OCI-LY7 (cell line): ENCODE results near the gene ANKRD39. TPM values are rescaled to one million over a fixed set of nuclear protein-coding genes. Genes with fewer than 3 reads are reported as not detected.

Experiments used
- BruUV-seq: library from RNA; stranded (reverse); fragments of 400-500 nt; replicated peaks from 2 replicates; lab custom pipeline; 2021; lab: Mats Ljungman, UMichigan
- CTCF ChIA-PET: fragments of 300-600 bp; sonication (Branson Sonifier 250); formaldehyde crosslinking; loops from one replicate; lab custom pipeline; 2022; ENCODE audit warnings: antibody characterized with exemption; ENCODE audit not compliant: unreplicated experiment; lab: Charles Lee
- POLR2A ChIA-PET: fragments of 300-600 bp; sonication (Branson Sonifier 250); formaldehyde crosslinking; loops from one replicate; lab custom pipeline; 2022; ENCODE audit warnings: antibody characterized with exemption; lab: Charles Lee
- DNase-seq: peaks from one replicate; pipeline ENCODE4 v3.0.0-alpha.2; 2015; ENCODE audit warnings: low spot score
- H2AFZ ChIP-seq: fragments of 200-600 bp; sonication (generic), shearing (Covaris generic); 2 replicates; pipeline ENCODE4 v1.6.1; 2014; ENCODE audit warnings: mild to moderate bottlenecking, antibody characterized with exemption, low read length, moderate library complexity
- H3K27ac ChIP-seq: fragments of 200-600 bp; sonication (generic); 2 replicates; pipeline ENCODE4 v1.5.1; 2014; ENCODE audit warnings: mixed run types, low read depth, mild to moderate bottlenecking, moderate library complexity, low read length, inconsistent platforms; ENCODE audit not compliant: poor library complexity, severe bottlenecking
- H3K36me3 ChIP-seq: fragments of 200-600 bp; sonication (generic); 2 replicates; pipeline ENCODE4 v1.6.1; 2014; ENCODE audit warnings: mild to moderate bottlenecking, antibody characterized with exemption, low read length, moderate library complexity, mixed read lengths; ENCODE audit not compliant: insufficient read depth
- H3K4me1 ChIP-seq: fragments of 200-600 bp; sonication (generic); 2 replicates; pipeline ENCODE4 v1.5.1; 2014; ENCODE audit warnings: mild to moderate bottlenecking, low read length; ENCODE audit not compliant: insufficient read depth, poor library complexity, severe bottlenecking
- H3K4me2 ChIP-seq: fragments of 200-600 bp; sonication (generic); 2 replicates; pipeline ENCODE4 v1.6.1; 2014; ENCODE audit warnings: mild to moderate bottlenecking, low read length
- H3K4me3 ChIP-seq: fragments of 200-600 bp; sonication (generic); 2 replicates; pipeline ENCODE4 v1.5.1; 2014; ENCODE audit warnings: mild to moderate bottlenecking, low read depth, low read length; ENCODE audit not compliant: poor library complexity, severe bottlenecking
- H3K79me2 ChIP-seq: fragments of 200-600 bp; sonication (generic); 2 replicates; pipeline ENCODE4 v1.6.1; 2016; ENCODE audit warnings: low read depth, mild to moderate bottlenecking, low read length, moderate library complexity, mixed read lengths; ENCODE audit not compliant: insufficient read depth
- H3K9me2 ChIP-seq: fragments of 200-600 bp; sonication (generic); 2 replicates; pipeline ENCODE4 v1.6.1; 2016; ENCODE audit warnings: mild to moderate bottlenecking, low read length, mixed read lengths; ENCODE audit not compliant: insufficient read depth
- H3K9me3 ChIP-seq: fragments of 200-600 bp; sonication (generic); 2 replicates; pipeline ENCODE4 v1.6.1; 2014; ENCODE audit warnings: mild to moderate bottlenecking, mixed run types, low read length, mixed read lengths
- H4K20me1 ChIP-seq: fragments of 200-600 bp; sonication (generic); 2 replicates; pipeline ENCODE4 v1.6.1; 2014; ENCODE audit warnings: mild to moderate bottlenecking, antibody characterized with exemption, low read length, moderate library complexity, mixed read lengths; ENCODE audit not compliant: insufficient read depth
- EZH2phosphoT487 ChIP-seq: fragments of 200-600 bp; sonication (generic); IDR thresholded peaks from 2 replicates; pipeline ENCODE4 v1.6.1; 2018; ENCODE audit warnings: low read depth, borderline replicate concordance, mild to moderate bottlenecking, mixed run types, antibody characterized with exemption, low read length, moderate library complexity, mixed read lengths
- intact Hi-C: fragments of 100-400 bp; cut with micrococcal nuclease; formaldehyde crosslinking; loops from one replicate; pipeline ENCODE4 v1.10.0; 2022; ENCODE audit not compliant: unreplicated experiment
- total RNA-seq, 2 experiments: library from RNA; depleted of rRNA in 1 of 2; stranded (reverse); fragments of >200 nt in 1 of 2; shearing (Covaris generic) in 1 of 2; gene quantifications; 2 replicates each; pipeline ENCODE4 v1.2.3, GENCODE V29; 2014 to 2022
- TF ChIP-seq, protein P1 (sequence below): fragments of 200-600 bp; sonication (generic); conservative IDR thresholded peaks from 2 replicates; pipeline ENCODE4 v1.5.1; 2014; ENCODE audit warnings: mild to moderate bottlenecking, antibody characterized with exemption, low read length, moderate library complexity, mixed read lengths

ANKRD39 gene
- total RNA-seq, 2 experiments from 2014 or later = 22.2 to 24.1 TPM

DNA sequence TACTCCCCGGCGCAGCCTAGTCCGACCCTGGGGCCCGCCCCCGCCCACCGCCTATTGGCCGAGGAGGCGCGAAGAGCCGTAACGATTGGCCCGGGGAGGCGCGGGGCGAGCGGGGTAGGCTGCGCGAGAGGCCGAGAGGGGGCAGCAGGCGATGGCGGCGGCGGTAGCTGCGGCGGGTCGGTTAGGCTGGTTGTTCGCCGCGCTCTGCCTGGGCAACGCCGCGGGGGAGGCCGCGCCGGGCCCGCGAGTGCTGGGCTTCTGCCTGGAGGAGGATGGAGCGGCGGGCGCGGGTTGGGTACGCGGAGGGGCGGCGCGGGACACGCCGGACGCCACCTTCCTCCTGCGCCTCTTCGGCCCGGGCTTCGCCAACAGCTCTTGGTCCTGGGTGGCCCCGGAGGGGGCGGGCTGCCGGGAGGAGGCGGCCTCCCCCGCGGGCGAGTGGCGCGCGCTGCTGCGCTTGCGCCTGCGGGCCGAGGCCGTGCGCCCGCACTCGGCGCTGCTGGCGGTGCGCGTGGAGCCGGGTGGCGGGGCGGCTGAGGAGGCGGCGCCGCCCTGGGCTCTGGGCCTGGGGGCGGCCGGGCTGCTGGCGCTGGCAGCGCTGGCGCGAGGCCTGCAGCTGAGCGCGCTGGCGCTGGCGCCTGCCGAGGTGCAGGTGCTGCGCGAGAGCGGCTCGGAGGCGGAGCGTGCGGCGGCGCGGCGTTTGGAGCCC is 41.5 kb downstream of the ANKRD39 start, which contains the start of gene CNNM3:
CNNM3 (plus strand) TSS at position 142 of the 709 bp plus-strand sequence; CDS start at position 152, 10 bp downstream.
- Histone ChIP-seq H3K9me3 (no peaks in the 10 kb centered on the region), H2AFZ (peak within 1 kb of the TSS; percentile 94), H3K4me1 (peaks cover 46% of the 10 kb centered on the region), H3K36me3 (peaks cover 19% of the 10 kb centered on the region; the same call in 1 of the 2 replicates), H3K27ac (peak within 1 kb of the TSS; percentile 58), H4K20me1 (peaks cover 16% of the 10 kb centered on the region), H3K79me2 (peaks cover 19% of the 10 kb centered on the region; the same call in 1 of the 2 replicates), H3K4me3 (peak within 1 kb of the TSS; percentile 90), H3K4me2 (peak within 1 kb of the TSS; percentile 95), H3K9me2 (no peaks in the 10 kb centered on the region)
- peak; percentile 94 for DNase-seq
- intact Hi-C loops = loop anchor here (2.0 to 5.0 kb wide), 3 partner anchors 41 to 296 kb away; partner anchors contain the start of genes ANKRD36 and CNNM4
- ChIA-PET CTCF (interaction anchor here (0.6 to 1.8 kb wide), 3 partner anchors 10 to 33 kb away, joined by 3 to 5 read pairs (median 4); no protein-coding TSS in a partner anchor), POLR2A (interaction anchor here (0.6 to 2.1 kb wide), 3 partner anchors 14 to 49 kb away, joined by 3 to 12 read pairs (median 4); no protein-coding TSS in a partner anchor)
- TF ChIP-seq EZH2phosphoT487 = no peak
- TF ChIP-seq, protein P1, sequence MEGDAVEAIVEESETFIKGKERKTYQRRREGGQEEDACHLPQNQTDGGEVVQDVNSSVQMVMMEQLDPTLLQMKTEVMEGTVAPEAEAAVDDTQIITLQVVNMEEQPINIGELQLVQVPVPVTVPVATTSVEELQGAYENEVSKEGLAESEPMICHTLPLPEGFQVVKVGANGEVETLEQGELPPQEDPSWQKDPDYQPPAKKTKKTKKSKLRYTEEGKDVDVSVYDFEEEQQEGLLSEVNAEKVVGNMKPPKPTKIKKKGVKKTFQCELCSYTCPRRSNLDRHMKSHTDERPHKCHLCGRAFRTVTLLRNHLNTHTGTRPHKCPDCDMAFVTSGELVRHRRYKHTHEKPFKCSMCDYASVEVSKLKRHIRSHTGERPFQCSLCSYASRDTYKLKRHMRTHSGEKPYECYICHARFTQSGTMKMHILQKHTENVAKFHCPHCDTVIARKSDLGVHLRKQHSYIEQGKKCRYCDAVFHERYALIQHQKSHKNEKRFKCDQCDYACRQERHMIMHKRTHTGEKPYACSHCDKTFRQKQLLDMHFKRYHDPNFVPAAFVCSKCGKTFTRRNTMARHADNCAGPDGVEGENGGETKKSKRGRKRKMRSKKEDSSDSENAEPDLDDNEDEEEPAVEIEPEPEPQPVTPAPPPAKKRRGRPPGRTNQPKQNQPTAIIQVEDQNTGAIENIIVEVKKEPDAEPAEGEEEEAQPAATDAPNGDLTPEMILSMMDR = peak; percentile 61
- no TSS peak for BruUV-seq

DNA sequence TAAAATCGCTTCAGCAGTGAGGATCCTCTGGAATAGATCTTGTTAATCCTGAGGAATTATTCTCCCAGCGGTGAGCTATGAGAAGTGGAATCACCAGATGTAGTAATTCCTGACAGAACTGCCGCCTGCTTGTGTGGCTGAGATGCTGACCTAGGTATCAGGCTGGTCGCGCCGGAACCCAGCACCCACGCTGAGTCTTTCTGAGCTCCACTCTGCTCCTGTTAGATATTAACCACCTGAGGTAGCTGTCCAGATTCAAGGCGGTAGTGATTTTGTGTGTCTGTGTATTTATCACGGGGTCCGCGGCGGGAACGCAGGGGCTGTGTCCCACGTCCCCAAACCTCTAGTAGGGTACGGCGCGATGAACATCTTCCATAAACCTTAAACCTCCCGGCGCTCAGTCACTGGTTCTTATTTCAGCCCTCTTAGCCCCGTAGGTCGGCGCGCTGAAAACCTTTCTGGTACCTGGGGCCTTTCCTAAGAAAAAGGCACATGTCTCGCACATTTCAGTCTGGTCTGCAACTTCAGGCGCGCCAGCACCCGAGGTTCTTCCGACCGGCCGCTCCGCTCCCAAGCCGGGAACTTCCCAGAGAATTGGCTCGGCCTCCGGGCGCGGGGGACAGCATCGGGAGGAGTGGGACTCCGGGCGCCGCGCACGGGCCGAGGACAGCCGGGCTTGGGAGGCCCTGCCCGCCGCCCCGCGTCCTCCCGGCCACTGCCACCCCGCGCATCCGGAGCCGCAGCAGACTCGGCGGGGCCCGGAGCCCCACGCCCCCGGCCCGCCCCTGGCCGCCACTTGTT is 42.3 kb downstream of the ANKRD39 start:
- H3K4me2 ChIP-seq = peak overlapping the region; percentile 95
- peaks cover 42% of the 10 kb centered on the region for H3K4me1 ChIP-seq
- H3K4me3 ChIP-seq = peak overlapping the region; percentile 90
- intact Hi-C loops = loop anchor here (2.0 to 5.0 kb wide), 3 partner anchors 41 to 297 kb away; partner anchors contain the start of genes ANKRD36 and CNNM4
- H3K36me3 ChIP-seq = 0 out of 2 replicates have a peak, but pooled peaks cover 13% of the 10 kb centered on the region
- H3K79me2 ChIP-seq = peaks cover 18% of the 10 kb centered on the region; the same call in 1 of the 2 replicates
- CTCF ChIA-PET = interaction anchor here (1.8 kb wide), 1 partner anchor 9 kb away, joined by 4 read pairs; no protein-coding TSS in a partner anchor
- POLR2A ChIA-PET = interaction anchor here (0.8 to 2.1 kb wide), 3 partner anchors 42 to 55 kb away, joined by 3 to 12 read pairs (median 3); no protein-coding TSS in a partner anchor
- peak overlapping the region; percentile 94 for H2AFZ ChIP-seq
- H4K20me1 ChIP-seq = peaks cover 15% of the 10 kb centered on the region
- TF ChIP-seq EZH2phosphoT487 = no peak
- TF ChIP-seq, protein P1 = no peak
- H3K27ac ChIP-seq = peak overlapping the region; percentile 41
- no peaks in the 10 kb centered on the region for H3K9me2 ChIP-seq
- H3K9me3 ChIP-seq = no peaks in the 10 kb centered on the region
- TSS peak; percentile 57 for BruUV-seq
- peak; percentile 34 for DNase-seq
